ENCODE results near the gene SCN8A.

GRCh38 chr12:51749986-51750317, 158.9 kb downstream of the SCN8A start:
- TF ChIP-seq, protein P1, sequence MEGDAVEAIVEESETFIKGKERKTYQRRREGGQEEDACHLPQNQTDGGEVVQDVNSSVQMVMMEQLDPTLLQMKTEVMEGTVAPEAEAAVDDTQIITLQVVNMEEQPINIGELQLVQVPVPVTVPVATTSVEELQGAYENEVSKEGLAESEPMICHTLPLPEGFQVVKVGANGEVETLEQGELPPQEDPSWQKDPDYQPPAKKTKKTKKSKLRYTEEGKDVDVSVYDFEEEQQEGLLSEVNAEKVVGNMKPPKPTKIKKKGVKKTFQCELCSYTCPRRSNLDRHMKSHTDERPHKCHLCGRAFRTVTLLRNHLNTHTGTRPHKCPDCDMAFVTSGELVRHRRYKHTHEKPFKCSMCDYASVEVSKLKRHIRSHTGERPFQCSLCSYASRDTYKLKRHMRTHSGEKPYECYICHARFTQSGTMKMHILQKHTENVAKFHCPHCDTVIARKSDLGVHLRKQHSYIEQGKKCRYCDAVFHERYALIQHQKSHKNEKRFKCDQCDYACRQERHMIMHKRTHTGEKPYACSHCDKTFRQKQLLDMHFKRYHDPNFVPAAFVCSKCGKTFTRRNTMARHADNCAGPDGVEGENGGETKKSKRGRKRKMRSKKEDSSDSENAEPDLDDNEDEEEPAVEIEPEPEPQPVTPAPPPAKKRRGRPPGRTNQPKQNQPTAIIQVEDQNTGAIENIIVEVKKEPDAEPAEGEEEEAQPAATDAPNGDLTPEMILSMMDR (IDR thresholded peaks at IDR 0.05): no peak
- TF ChIP-seq POLR2A (IDR thresholded peaks at IDR 0.05): no peak

All from testis (tissue), 2 donors.